Neural cell (in vitro differentiated cells): ENCODE results near the gene CUBN. TPM values are rescaled to one million over a fixed set of nuclear protein-coding genes. Genes with fewer than 3 reads are reported as not detected.

Source experiments
- H2AFZ ChIP-seq: fragments of 200-600, 300-800 bp; sonication (generic), shearing (Covaris generic); 2 replicates; pipeline ENCODE4 v1.6.0; 2014; ENCODE audit warnings: low read depth, mild to moderate bottlenecking, antibody characterized with exemption, low read length, moderate library complexity
- H3F3A ChIP-seq: fragments of 200-600 bp; shearing (Covaris generic); 2 replicates; pipeline ENCODE4 v1.6.1; 2016; ENCODE audit warnings: mild to moderate bottlenecking, moderate library complexity, mixed read lengths, antibody characterized with exemption, low read length; ENCODE audit not compliant: insufficient read depth, poor library complexity, severe bottlenecking
- H3K27ac ChIP-seq: fragments of 200-600, 300-800 bp; sonication (generic), shearing (Covaris generic); 2 replicates; pipeline ENCODE4 v1.5.1; 2014; ENCODE audit warnings: mild to moderate bottlenecking, low read length, moderate library complexity
- H3K27me3 ChIP-seq: fragments of 300-800, 200-600 bp; sonication (generic), shearing (Covaris generic); 2 replicates; pipeline ENCODE4 v1.6.0; 2014; ENCODE audit warnings: mild to moderate bottlenecking, low read depth, low read length, moderate library complexity; ENCODE audit not compliant: insufficient read depth
- H3K36me3 ChIP-seq: fragments of 300-800, 200-600 bp; sonication (generic), shearing (Covaris generic); 2 replicates; pipeline ENCODE4 v1.5.1; 2014; ENCODE audit warnings: mild to moderate bottlenecking, antibody characterized with exemption, low read length, moderate library complexity; ENCODE audit not compliant: insufficient read depth
- H3K4me2 ChIP-seq: fragments of 300-800, 200-600 bp; sonication (generic), shearing (Covaris generic); 2 replicates; pipeline ENCODE4 v1.6.0; 2014; ENCODE audit warnings: mild to moderate bottlenecking, low read length
- H3K4me3 ChIP-seq: fragments of 300-800, 200-600 bp; sonication (generic), shearing (Covaris generic); 2 replicates; pipeline ENCODE4 v1.5.1; 2014; ENCODE audit warnings: mild to moderate bottlenecking, low read length, moderate library complexity
- H3K79me2 ChIP-seq: fragments of 200-600 bp; shearing (Covaris generic); replicated peaks from 2 replicates; pipeline ENCODE4 v1.6.0; 2014; ENCODE audit warnings: mild to moderate bottlenecking, low read length, moderate library complexity; ENCODE audit not compliant: insufficient read depth
- H3K9ac ChIP-seq: fragments of 300-800, 200-600 bp; sonication (generic), shearing (Covaris generic); 2 replicates; pipeline ENCODE4 v1.6.1; 2016; ENCODE audit warnings: mild to moderate bottlenecking, low read length, mixed read lengths
- H3K9me2 ChIP-seq: fragments of 200-600 bp; shearing (Covaris generic); 2 replicates; pipeline ENCODE4 v1.6.1; 2016; ENCODE audit warnings: mild to moderate bottlenecking, low read length, mixed read lengths; ENCODE audit not compliant: insufficient read depth
- H3K9me3 ChIP-seq: fragments of 200-600, 300-800 bp; sonication (generic), shearing (Covaris generic); 2 replicates; pipeline ENCODE4 v1.6.1; 2016; ENCODE audit warnings: mild to moderate bottlenecking, mixed run types, low read length, moderate library complexity, mixed read lengths
- H4K20me1 ChIP-seq: fragments of 200-600 bp; shearing (Covaris generic); 2 replicates; pipeline ENCODE4 v1.6.1; 2016; ENCODE audit warnings: mild to moderate bottlenecking, mixed run types; ENCODE audit not compliant: insufficient read depth
- CTCF ChIP-seq: fragments of 450-650 bp; IDR thresholded peaks from 2 replicates; pipeline ENCODE4 v1.5.1; 2014; ENCODE audit warnings: antibody characterized with exemption, mild to moderate bottlenecking, moderate library complexity; ENCODE audit not compliant: poor library complexity, severe bottlenecking
- EP300 ChIP-seq: fragments of 450-650 bp; conservative IDR thresholded peaks from 2 replicates; pipeline ENCODE4 v1.6.1; 2014; ENCODE audit warnings: antibody characterized with exemption, mild to moderate bottlenecking, moderate library complexity; ENCODE audit not compliant: poor library complexity, severe bottlenecking
- EZH2 ChIP-seq: fragments of 200-600, 300-800 bp; shearing (Covaris generic), sonication (generic); IDR thresholded peaks from 2 replicates; pipeline ENCODE4 v1.6.1; 2014; ENCODE audit warnings: antibody characterized with exemption, low read length, borderline replicate concordance, mild to moderate bottlenecking; ENCODE audit not compliant: insufficient read depth, poor library complexity, severe bottlenecking
- MXI1 ChIP-seq: fragments of 450-650 bp; conservative IDR thresholded peaks from 2 replicates; pipeline ENCODE4 v1.6.1; 2014; ENCODE audit warnings: antibody characterized with exemption, mild to moderate bottlenecking; ENCODE audit not compliant: poor library complexity, severe bottlenecking
- POLR2AphosphoS5 ChIP-seq: IDR thresholded peaks from 2 replicates; pipeline ENCODE4 v1.6.1; 2012
- RAD21 ChIP-seq: fragments of 450-650 bp; conservative IDR thresholded peaks from 2 replicates; pipeline ENCODE4 v1.6.1; 2014; ENCODE audit warnings: antibody characterized with exemption, mild to moderate bottlenecking, moderate library complexity
- SMC3 ChIP-seq: fragments of 450-650 bp; conservative IDR thresholded peaks from 2 replicates; pipeline ENCODE4 v1.6.1; 2014; ENCODE audit warnings: antibody characterized with exemption, mild to moderate bottlenecking, moderate library complexity; ENCODE audit not compliant: poor library complexity
- TAF1 ChIP-seq: IDR thresholded peaks from 2 replicates; pipeline ENCODE4 v1.6.1; 2012; ENCODE audit warnings: low read depth
- polyA plus RNA-seq: library from polyadenylated mRNA; depleted of rRNA; stranded (reverse); fragments of >200 nt; gene quantifications from 2 replicates; pipeline ENCODE4 v1.2.3, GENCODE V29; 2014
- TF ChIP-seq, protein P1 (sequence below): IDR thresholded peaks from 2 replicates; pipeline ENCODE4 v1.6.1; 2012; ENCODE audit warnings: borderline replicate concordance

CUBN gene
- polyA plus RNA-seq, 1 donor from 2014 or later, result 7.1 TPM

GRCh38 chr10:16820018-16820417 lies 309.6 kb downstream of the CUBN start:
- TF ChIP-seq MXI1 (no peak), CTCF (no peak), EZH2 (no peak)
- Histone ChIP-seq H3K9ac (no peak overlapping the region), H3K27ac (no peak overlapping the region), H4K20me1 (no peaks in the 10 kb centered on the region), H3K27me3 (no peaks in the 10 kb centered on the region), H3K36me3 (no peaks in the 10 kb centered on the region), H2AFZ (no peak overlapping the region), H3K79me2 (no peaks in the 10 kb centered on the region), H3F3A (no peaks in the 10 kb centered on the region), H3K9me3 (peaks cover 4% of the 10 kb centered on the region), H3K4me3 (no peak overlapping the region), H3K9me2 (no peaks in the 10 kb centered on the region), H3K4me2 (no peak overlapping the region)

GRCh38 chr10:16819436-16819835 lies 310.2 kb downstream of the CUBN start:
- Histone ChIP-seq H2AFZ (no peak overlapping the region), H3K27ac (no peak overlapping the region), H4K20me1 (no peaks in the 10 kb centered on the region), H3K9me2 (no peaks in the 10 kb centered on the region), H3K79me2 (no peaks in the 10 kb centered on the region), H3K4me3 (no peak overlapping the region), H3F3A (no peaks in the 10 kb centered on the region), H3K9ac (no peak overlapping the region), H3K27me3 (no peaks in the 10 kb centered on the region), H3K9me3 (peaks cover 4% of the 10 kb centered on the region), H3K4me2 (no peak overlapping the region), H3K36me3 (no peaks in the 10 kb centered on the region)
- no peak for TF ChIP-seq POLR2AphosphoS5
- no peak for TF ChIP-seq RAD21
- TF ChIP-seq TAF1, result no peak
- no peak for TF ChIP-seq EP300
- no peak for TF ChIP-seq MXI1
- TF ChIP-seq CTCF, result no peak
- TF ChIP-seq EZH2, result no peak
- TF ChIP-seq SMC3, result no peak
- TF ChIP-seq, protein P1, sequence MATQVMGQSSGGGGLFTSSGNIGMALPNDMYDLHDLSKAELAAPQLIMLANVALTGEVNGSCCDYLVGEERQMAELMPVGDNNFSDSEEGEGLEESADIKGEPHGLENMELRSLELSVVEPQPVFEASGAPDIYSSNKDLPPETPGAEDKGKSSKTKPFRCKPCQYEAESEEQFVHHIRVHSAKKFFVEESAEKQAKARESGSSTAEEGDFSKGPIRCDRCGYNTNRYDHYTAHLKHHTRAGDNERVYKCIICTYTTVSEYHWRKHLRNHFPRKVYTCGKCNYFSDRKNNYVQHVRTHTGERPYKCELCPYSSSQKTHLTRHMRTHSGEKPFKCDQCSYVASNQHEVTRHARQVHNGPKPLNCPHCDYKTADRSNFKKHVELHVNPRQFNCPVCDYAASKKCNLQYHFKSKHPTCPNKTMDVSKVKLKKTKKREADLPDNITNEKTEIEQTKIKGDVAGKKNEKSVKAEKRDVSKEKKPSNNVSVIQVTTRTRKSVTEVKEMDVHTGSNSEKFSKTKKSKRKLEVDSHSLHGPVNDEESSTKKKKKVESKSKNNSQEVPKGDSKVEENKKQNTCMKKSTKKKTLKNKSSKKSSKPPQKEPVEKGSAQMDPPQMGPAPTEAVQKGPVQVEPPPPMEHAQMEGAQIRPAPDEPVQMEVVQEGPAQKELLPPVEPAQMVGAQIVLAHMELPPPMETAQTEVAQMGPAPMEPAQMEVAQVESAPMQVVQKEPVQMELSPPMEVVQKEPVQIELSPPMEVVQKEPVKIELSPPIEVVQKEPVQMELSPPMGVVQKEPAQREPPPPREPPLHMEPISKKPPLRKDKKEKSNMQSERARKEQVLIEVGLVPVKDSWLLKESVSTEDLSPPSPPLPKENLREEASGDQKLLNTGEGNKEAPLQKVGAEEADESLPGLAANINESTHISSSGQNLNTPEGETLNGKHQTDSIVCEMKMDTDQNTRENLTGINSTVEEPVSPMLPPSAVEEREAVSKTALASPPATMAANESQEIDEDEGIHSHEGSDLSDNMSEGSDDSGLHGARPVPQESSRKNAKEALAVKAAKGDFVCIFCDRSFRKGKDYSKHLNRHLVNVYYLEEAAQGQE, result no peak
